HFFc6 (cell line): ENCODE measurements around the gene DRAM1. TPM values are rescaled to one million over a fixed set of nuclear protein-coding genes. Genes with fewer than 3 reads are reported as not detected.

Experiments
- DNase-seq: peaks from one replicate; pipeline ENCODE4 v3.0.0-alpha.2; 2018
- H3K27ac Mint-ChIP-seq: 2 replicates; pipeline ENCODE4 v1.8.0; 2020; ENCODE audit warnings: mild to moderate bottlenecking, mixed read lengths
- H3K27me3 Mint-ChIP-seq: 2 replicates; pipeline ENCODE4 v1.8.0; 2021; ENCODE audit warnings: mild to moderate bottlenecking, moderate library complexity, mixed read lengths; ENCODE audit not compliant: insufficient read depth
- H3K36me3 Mint-ChIP-seq: 2 replicates; pipeline ENCODE4 v1.8.0; 2021; ENCODE audit warnings: low read depth, mixed read lengths
- H3K4me1 Mint-ChIP-seq: 2 replicates; pipeline ENCODE4 v1.8.0; 2020; ENCODE audit warnings: low read depth, mixed read lengths
- H3K4me3 Mint-ChIP-seq: 2 replicates; pipeline ENCODE4 v1.8.0; 2020; ENCODE audit warnings: mild to moderate bottlenecking, moderate library complexity, mixed read lengths
- H3K9me3 Mint-ChIP-seq: 2 replicates; pipeline ENCODE4 v1.8.0; 2020; ENCODE audit warnings: mild to moderate bottlenecking, mixed read lengths
- CTCF ChIP-seq: fragments of 200-600 bp; sonication (generic); IDR thresholded peaks from 2 replicates; pipeline ENCODE4 v1.5.0; 2021; ENCODE audit warnings: antibody characterized with exemption, mild to moderate bottlenecking
- total RNA-seq, 6 experiments: library from RNA; stranded (reverse); fragmentation: NEBNext Ultra II Directional; extraction: Animal tissue kit (Norgen Biotek cat#: 25700); gene quantifications; 2 replicates in 1 of 6; 3 replicates in 5 of 6; pipeline ENCODE4 v1.2.3, GENCODE V29; 2021

Gene DRAM1
- total RNA-seq, 6 experiments from 2014 or later = 109 to 136 (median 122) TPM

GRCh38 chr12:101832030-101832429 lies 45.4 kb upstream of the DRAM1 start:
- H3K4me1 Mint-ChIP-seq = peaks cover 31% of the 10 kb centered on the region
- H3K27me3 Mint-ChIP-seq = no peaks in the 10 kb centered on the region
- no peaks in the 10 kb centered on the region for H3K36me3 Mint-ChIP-seq
- no peak for DNase-seq
- H3K4me3 Mint-ChIP-seq = no peak overlapping the region
- no peaks in the 10 kb centered on the region for H3K9me3 Mint-ChIP-seq
- no peak for TF ChIP-seq CTCF
- no peak overlapping the region for H3K27ac Mint-ChIP-seq

- Mint-ChIP-seq H3K27ac (0 out of 2 replicates have a peak overlapping the region, but pooled peaks have one; percentile 25), H3K27me3 (no peaks in the 10 kb centered on the region), H3K4me1 (peaks cover 9% of the 10 kb centered on the region), H3K4me3 (no peak overlapping the region), H3K9me3 (no peaks in the 10 kb centered on the region), H3K36me3 (no peaks in the 10 kb centered on the region)
- TF ChIP-seq CTCF = no peak
- no peak for DNase-seq
Observed at GRCh38 chr12:101838628-101839323, 38.6 kb upstream of the DRAM1 start.

- H3K27ac Mint-ChIP-seq = no peak overlapping the region
- no peak overlapping the region for H3K4me3 Mint-ChIP-seq
- H3K27me3 Mint-ChIP-seq = no peaks in the 10 kb centered on the region; the same call in 1 of the 2 replicates
- peak; percentile 91 for TF ChIP-seq CTCF
- peak; percentile 49 for DNase-seq
- H3K4me1 Mint-ChIP-seq = peaks cover 9% of the 10 kb centered on the region
- H3K9me3 Mint-ChIP-seq = no peaks in the 10 kb centered on the region
- no peaks in the 10 kb centered on the region for H3K36me3 Mint-ChIP-seq
Observed at GRCh38 chr12:101839324-101840283, 37.8 kb upstream of the DRAM1 start.

GRCh38 chr12:101841069-101841468 lies 36.3 kb upstream of the DRAM1 start:
- H3K27ac Mint-ChIP-seq = no peak overlapping the region

More at GRCh38 chr12:101841069-101841468, 36.3 kb upstream of the DRAM1 start:
- no peak for DNase-seq
- no peaks in the 10 kb centered on the region for H3K9me3 Mint-ChIP-seq
- TF ChIP-seq CTCF = no peak
- peaks cover 15% of the 10 kb centered on the region for H3K4me1 Mint-ChIP-seq
- H3K36me3 Mint-ChIP-seq = no peaks in the 10 kb centered on the region
- H3K4me3 Mint-ChIP-seq = no peak overlapping the region
- H3K27me3 Mint-ChIP-seq = no peaks in the 10 kb centered on the region; the same call in 1 of the 2 replicates
